T-helper 1 cell (primary cell): ENCODE results near the gene R3HDM2.
A peak's percentile ranks its signal among the peaks of the same experiment; 100 is the strongest.

Source experiments
- DNase-seq, 5 donors: peaks; one replicate each; pipeline ENCODE4 v3.0.0-alpha.2; 2012 to 2020

The R3HDM2 gene

GRCh38 chr12:57261428-57261865 is 169.4 kb downstream of the R3HDM2 start:
- no peak for DNase-seq

- no peak for DNase-seq
Measured at GRCh38 chr12:57260366-57260765, 170.5 kb downstream of the R3HDM2 start.

GRCh38 chr12:57258977-57259970 is 171.6 kb downstream of the R3HDM2 start:
- DNase-seq: no peak

- no peak for DNase-seq
Measured at GRCh38 chr12:57255916-57256315, 174.9 kb downstream of the R3HDM2 start.

DNA sequence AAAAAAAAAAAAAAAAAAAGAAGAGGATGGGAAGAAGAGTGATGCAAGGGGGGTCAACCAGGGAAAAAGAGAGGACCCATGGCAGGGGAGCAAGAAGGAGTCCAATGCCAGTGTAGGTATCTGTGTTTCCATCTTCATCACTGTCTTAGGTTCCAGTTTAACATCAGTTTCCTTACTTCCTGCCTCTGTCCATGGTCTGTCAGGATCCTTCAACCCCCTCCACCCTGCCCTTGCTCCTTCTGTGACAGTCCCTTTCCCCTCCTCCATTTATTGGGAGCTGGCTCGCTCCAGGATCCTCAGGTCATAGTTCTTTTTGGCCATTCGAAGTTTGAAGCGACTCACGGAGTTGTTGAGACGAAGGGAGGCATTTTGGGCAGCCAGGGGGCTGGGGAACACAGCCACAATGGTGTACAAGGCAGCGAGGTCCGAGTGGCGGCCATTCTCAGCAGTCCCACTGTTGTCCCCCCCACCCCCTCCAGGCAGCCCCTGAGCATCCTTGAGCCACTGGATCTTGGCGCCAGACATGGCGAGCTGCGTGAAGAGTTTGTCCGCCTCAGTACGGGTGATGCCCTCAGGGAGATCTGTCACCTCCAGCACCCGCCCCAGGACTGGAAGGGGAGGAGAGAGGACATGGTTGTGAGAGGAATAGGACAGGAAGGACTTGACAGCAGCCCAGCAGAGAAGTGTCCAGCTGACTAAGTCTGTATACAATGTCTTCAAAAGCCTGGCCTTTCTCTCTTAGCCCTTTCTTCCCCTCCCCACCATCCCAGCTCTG is 176.2 kb downstream of the R3HDM2 start:
- no peak for DNase-seq

DNA sequence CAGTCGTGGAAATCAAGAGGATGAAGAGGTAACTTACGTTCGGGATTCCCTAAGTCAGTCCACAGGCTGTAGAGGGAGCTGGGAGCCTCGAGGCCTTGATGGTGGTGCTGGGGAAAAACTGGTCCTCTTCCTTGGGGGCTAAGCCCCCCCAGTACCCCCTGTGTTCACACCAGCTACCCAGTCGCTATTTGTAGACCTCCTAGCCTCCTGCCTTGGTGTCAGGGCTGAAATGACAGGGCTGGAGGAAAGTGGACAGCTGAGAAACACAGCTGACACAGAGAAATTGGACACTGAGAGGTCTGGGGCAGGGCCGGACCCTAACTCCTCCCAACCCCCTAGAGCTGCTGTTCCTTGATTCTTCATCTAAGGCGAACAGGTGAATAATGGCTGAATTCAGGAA is 179.9 kb downstream of the R3HDM2 start, which contains the start of gene STAC3:
Gene STAC3 (minus strand): TSS at position 232 of the 400 bp plus-strand sequence. CDS start 1,551 bp downstream, outside the sequence.
- DNase-seq: no peak

DNA sequence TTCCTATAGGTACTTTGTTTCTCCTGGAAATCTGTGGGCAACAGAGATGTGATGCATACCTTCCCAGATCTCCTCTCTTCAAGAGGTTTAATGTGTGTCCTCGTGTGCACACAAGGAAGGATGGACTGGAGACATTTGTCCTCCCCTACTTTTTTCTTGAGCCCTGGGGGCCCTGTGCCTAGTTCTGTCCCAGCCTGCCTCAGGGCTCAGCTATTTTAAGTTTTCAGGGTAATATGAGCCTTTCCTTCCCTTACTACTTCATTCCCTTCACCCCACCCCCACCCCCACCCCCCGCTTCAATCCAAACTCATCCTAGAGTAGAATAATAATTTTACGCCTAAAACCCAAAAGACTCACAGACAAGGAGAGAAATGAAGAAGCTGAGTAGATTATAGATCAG is 180.3 kb downstream of the R3HDM2 start:
- DNase-seq: no peak

DNA sequence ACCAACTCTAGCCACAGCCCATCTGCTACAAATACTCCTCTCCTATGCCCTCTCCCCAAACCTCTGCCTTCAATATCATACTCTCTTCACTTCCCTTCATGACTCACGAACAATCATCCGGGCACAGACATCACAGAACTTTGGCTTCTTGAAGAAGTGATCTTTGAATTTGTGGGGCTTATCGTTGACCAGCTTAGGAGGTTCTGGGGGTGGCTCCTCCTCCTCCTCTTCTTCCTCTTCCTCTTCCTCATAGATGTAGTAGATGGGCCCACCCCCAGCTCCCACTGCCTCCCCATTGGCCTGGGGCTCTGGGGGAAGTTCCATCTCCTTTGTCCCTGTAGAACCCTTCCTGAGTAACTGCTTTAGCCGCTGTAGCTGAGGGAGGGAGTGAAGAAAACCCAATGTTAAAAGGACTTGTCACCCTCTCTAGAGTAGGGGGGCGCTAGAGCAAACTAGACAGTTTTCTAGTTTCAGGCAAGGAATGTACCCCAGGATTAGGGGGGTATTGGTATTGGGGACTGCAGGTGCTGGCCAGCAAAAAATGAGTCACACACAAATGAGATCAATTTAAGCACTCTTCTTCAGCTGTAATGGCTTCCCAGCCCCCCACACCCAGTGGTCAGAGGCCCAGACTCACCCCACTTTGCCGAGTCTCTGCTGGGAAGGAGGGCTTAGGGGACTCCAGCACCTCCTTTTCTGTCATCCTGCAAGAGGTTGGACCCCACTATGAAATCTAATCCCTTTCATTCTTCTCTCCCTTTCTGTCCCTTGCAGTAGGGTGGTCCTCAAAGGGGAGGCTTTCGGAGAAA is 181.7 kb downstream of the R3HDM2 start:
- no peak for DNase-seq

GRCh38 chr12:57247041-57247440 is 183.8 kb downstream of the R3HDM2 start:
- no peak for DNase-seq

DNA sequence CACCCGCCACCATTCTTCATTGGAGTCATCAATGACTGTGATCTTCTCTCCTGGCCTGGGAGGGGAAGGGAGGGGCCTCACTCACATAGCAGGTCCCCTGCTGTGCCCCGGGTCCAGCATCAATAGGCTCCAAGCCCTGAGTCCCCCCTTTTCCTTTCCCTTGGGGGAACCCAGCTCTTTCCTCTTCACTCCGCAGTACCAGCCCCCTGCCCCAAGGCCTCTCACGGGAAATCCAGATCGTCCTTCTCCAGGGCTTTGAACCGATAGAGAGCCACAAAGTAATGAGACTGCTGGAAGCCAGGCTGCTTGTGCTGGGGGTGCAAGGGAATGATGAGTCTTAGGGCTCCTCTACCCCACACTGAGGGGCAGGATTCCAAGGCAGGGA is 186.5 kb downstream of the R3HDM2 start:
- no peak for DNase-seq

DNA sequence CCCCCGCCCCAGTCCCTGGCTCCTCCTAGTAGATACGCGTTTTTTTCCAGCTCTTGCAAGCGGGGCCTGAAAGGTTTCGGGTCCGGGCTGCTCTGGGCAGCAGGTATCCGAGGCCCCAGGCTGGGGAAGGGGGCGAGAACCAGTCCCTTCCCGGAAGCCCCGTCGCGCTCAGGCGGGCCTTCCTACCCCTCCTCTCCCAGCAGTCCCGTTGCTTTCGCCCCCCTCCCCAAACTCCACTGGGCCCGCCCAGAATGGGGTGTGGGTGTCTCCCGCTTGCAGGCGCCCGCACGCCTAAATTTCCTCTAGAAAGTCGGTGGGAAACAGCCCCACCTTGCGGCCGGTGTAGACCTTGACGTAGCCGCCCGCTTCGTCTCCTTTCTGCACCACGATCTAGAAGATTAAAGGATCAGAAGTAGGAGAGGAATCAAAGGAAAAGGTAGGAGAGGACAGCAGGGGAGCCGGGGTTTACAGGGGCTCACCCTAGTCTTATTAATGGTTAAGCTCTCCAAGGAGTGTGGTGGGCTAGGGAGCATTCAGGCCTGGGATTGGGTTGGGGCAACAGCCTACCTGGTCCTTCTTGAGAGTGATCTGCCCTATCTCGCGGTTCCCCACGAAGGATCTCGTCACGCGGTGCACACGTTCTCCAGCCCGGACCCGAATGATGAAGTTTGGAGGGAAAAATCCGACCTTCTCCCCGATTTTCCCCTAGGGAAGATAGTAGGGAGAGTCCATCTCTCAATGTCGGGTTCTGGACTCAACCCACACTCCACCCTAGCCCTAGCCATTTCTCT is 187.1 kb downstream of the R3HDM2 start:
- peak; percentile 52 to 81 (median 70) for DNase-seq

DNA sequence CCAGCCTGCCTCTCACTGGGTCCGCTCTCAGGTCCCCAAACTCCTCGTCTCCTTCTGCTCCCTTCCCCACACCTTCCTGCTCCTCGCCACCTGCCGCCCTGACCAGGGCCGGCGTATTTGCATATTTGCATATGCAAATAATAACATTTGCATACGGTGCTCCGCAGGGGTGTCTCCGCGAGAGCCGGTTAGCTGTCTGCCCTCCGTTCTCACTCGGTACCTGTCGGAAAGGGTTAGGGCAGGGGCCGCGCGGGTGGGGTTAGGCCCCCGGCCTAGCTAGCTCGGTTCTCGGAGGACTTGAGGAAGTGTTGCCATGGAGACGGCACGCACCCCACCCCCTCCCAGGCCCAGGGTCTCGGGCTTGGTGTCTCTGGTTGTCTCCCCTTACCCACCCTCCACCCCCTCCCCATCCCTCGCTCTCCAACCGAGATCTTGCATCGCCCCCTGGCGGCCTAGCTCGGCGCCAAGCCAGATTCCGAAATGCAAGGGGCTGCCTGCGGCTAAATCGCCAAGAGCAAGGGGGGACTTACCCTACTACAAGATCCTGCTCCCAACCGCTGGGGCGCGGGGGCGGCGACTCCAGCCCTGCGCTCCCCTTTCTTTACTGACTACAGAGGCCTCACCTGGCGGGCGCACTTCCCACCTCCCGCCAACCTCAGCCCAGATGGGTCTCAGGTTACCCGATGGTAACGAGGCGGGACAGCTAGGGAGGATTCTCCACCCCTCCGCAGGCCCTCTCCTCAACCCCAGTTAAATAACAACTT is 188.0 kb downstream of the R3HDM2 start:
- peak in 4 of 5 donors; percentile 42 to 67 (median 53) for DNase-seq

DNA sequence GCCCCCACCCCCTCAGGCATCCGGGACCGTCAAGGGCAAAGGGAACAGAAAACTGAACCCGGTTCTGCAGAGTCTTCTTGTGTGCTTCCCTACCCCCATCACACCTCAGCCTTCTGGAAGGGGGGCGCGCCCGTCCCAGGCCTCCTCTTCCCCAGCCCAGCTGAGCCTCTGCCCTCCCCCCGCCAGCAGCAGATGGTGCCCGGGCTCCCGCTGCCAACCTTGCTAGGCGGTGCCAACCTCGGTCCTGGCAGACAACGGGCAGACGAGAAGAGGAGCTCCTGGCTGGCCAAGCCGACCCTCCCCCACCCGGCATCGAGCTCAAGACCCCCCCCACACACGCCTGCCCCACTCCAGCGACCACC is 188.5 kb downstream of the R3HDM2 start:
- DNase-seq: no peak

- DNase-seq: no peak
Measured at GRCh38 chr12:57241402-57242310, 189.2 kb downstream of the R3HDM2 start.

DNA sequence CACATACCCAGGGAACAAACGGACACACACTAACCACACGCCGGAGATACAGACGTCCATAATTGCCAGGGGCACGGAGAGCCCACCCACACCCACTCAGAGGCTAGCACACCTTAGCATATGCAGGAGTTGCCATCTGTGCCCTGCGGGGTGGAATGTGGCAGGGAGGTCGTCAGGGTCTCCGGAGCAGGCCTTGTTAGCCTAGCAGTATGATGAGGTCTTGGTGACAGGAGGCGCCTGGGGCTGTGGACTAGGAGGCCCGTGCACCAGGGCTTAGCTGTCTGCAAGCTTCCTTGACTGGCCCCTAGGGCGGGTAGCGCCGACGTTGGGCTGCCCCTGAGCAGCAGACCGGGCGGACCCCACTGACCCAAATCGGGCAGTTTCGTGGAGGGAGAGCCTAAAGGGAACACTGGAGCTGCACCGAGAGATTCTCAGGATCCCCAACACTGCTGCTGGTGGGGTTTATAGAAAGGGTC is 189.9 kb downstream of the R3HDM2 start:
- no peak for DNase-seq

GRCh38 chr12:57240066-57240921 is 190.5 kb downstream of the R3HDM2 start:
- peak in 4 of 5 donors; percentile 54 to 88 (median 67) for DNase-seq

DNA sequence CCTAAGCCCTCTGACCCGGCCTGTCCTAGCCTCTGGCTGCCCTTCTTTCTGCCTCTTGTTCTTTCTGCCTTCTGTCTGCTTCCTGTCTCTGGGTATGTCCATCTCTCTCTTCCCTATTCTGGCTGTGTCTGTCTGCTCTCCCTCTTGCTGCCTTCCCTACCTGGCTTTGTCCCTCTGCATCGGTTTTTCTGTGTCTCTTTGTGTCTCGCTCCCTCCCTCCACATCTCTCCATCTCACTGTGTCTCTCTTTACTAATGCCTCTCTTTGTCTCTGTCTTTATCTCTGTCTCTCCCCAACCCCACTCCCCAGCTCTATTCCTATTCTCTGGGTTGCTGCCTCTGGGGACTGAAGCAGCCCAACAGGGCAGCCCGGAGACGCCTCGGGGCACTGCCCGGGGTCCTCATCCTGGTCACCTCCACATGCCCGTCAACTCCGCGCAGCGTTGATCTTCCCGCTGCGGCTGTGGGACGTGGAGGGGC is 191.2 kb downstream of the R3HDM2 start:
- DNase-seq: no peak

DNA sequence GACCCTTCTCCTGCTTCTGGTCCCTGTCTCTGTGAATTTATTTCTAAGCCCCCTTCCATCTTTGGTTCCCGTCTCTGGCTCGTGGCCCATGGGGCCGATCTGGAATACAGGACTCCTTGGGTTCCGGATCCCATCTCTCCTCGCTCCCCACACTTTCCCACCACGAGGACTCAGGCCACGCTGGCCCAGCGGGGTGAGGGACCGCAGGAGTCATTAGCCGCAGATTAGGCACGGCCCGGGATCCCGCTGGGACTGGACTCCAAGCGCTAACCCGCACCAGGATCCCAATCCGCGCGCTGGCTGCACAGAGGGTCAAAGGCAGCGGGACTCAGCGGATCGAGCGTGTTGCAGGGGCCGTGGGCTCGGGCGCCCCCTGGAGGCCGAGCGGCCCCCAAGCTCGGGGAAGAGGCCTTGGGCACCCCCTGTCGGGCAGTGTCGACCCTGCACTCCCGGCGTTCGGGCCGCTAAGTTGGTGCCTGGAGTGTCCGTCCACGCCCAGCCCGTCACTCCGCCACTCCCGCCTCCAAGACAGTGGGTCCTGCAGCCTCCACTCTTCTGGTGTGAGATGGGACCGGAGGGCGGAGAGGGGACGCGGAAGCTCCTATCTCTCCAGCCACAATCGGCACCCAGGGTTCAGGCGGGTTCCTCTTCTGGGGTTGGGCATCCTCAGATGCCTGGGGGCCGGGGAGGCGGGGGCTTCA is 191.8 kb downstream of the R3HDM2 start:
- peak; percentile 70 to 91 (median 82) for DNase-seq
